ENCODE measurements around the gene DOCK2. TPM values are rescaled to one million over a fixed set of nuclear protein-coding genes. Genes with fewer than 3 reads are reported as not detected.
A peak's percentile ranks its signal among the peaks of the same experiment; 100 is the strongest.

DOCK2 gene
- total RNA-seq, 1 donor from 2014 or later, result not detected

GRCh38 chr5:169695919-169696490 lies 58.9 kb downstream of the DOCK2 start:
- FAIRE-seq (no peak), DNase-seq (ENCODE audit: low read depth) (peak; percentile 94)
- Histone ChIP-seq H3K4me3 (ENCODE audit: low read depth, low read length) (no peak overlapping the region), H3K27me3 (ENCODE audit: control insufficient read depth, insufficient read depth, low read length) (no peaks in the 10 kb centered on the region), H3K36me3 (ENCODE audit: control insufficient read depth, insufficient read depth, low read length) (no peaks in the 10 kb centered on the region)
- TF ChIP-seq CTCF (IDR thresholded peaks at IDR 0.05; ENCODE audit: insufficient read depth, low read length, severe bottlenecking), result no peak

GRCh38 chr5:169696621-169697510 lies 59.8 kb downstream of the DOCK2 start:
- no peak for TF ChIP-seq CTCF (IDR thresholded peaks at IDR 0.05; ENCODE audit: insufficient read depth, low read length, severe bottlenecking)
- H3K36me3 ChIP-seq (ENCODE audit: control insufficient read depth, insufficient read depth, low read length), result no peaks in the 10 kb centered on the region
- FAIRE-seq, result no peak
- peak; percentile 15 for DNase-seq (ENCODE audit: low read depth)
- H3K27me3 ChIP-seq (ENCODE audit: control insufficient read depth, insufficient read depth, low read length), result no peaks in the 10 kb centered on the region
- no peak overlapping the region for H3K4me3 ChIP-seq (ENCODE audit: low read depth, low read length)

GRCh38 chr5:169697511-169697890 lies 60.4 kb downstream of the DOCK2 start:
- TF ChIP-seq CTCF (IDR thresholded peaks at IDR 0.05; ENCODE audit: insufficient read depth, low read length, severe bottlenecking), result no peak
- FAIRE-seq, result no peak
- DNase-seq (ENCODE audit: low read depth), result no peak
- Histone ChIP-seq H3K4me3 (ENCODE audit: low read depth, low read length) (no peak overlapping the region), H3K36me3 (ENCODE audit: control insufficient read depth, insufficient read depth, low read length) (no peaks in the 10 kb centered on the region), H3K27me3 (ENCODE audit: control insufficient read depth, insufficient read depth, low read length) (no peaks in the 10 kb centered on the region)

GRCh38 chr5:169697976-169698375 lies 60.9 kb downstream of the DOCK2 start:
- DNase-seq (ENCODE audit: low read depth) (no peak), FAIRE-seq (no peak)
- H3K27me3 ChIP-seq (ENCODE audit: control insufficient read depth, insufficient read depth, low read length), result no peaks in the 10 kb centered on the region
- no peak overlapping the region for H3K4me3 ChIP-seq (ENCODE audit: low read depth, low read length)
- TF ChIP-seq CTCF (IDR thresholded peaks at IDR 0.05; ENCODE audit: insufficient read depth, low read length, severe bottlenecking), result no peak
- H3K36me3 ChIP-seq (ENCODE audit: control insufficient read depth, insufficient read depth, low read length), result no peaks in the 10 kb centered on the region

- Histone ChIP-seq H3K36me3 (ENCODE audit: control insufficient read depth, insufficient read depth, low read length) (no peaks in the 10 kb centered on the region), H3K27me3 (ENCODE audit: control insufficient read depth, insufficient read depth, low read length) (no peaks in the 10 kb centered on the region), H3K4me3 (ENCODE audit: low read depth, low read length) (no peak overlapping the region)
- no peak for TF ChIP-seq CTCF (IDR thresholded peaks at IDR 0.05; ENCODE audit: insufficient read depth, low read length, severe bottlenecking)
- no peak for FAIRE-seq
- no peak for DNase-seq (ENCODE audit: low read depth)
Measured at GRCh38 chr5:169700611-169701010, 63.5 kb downstream of the DOCK2 start.
